H1 (cell line): ENCODE measurements around the gene OGG1. TPM values are rescaled to one million over a fixed set of nuclear protein-coding genes. Genes with fewer than 3 reads are reported as not detected.

Experiments
- CTCF ChIA-PET: fragments of 300-600 bp; sonication (Branson Sonifier 250); formaldehyde crosslinking; loops from one replicate; lab custom pipeline; 2021; ENCODE audit not compliant: partially characterized antibody; lab: Charles Lee
- POLR2A ChIA-PET: fragments of 300-600 bp; sonication (Branson Sonifier 250); formaldehyde crosslinking; loops from one replicate; lab custom pipeline; 2021; ENCODE audit warnings: inconsistent platforms; ENCODE audit not compliant: partially characterized antibody; lab: Charles Lee
- DNase-seq, 2 experiments: peaks; one replicate each; pipeline versions ENCODE4 v3.0.0 to v3.0.0-alpha.2; 2010 to 2022; ENCODE audit warnings: low spot score in 2 of 2, low read depth in 1 of 2, mixed read lengths in 1 of 2
- FAIRE-seq: peaks from 2 replicates; lab custom pipeline; 2011; peaks lifted over from hg19 to GRCh38; lab: Jason Lieb, UNC
- H2AFZ ChIP-seq: 2 replicates; pipeline ENCODE4 v1.8.1; 2012; ENCODE audit warnings: low read length, inconsistent platforms
- H2AK5ac ChIP-seq: 2 replicates; pipeline ENCODE4 v1.6.1; 2013; ENCODE audit warnings: low read depth, low read length
- H2BK120ac ChIP-seq: replicated peaks from 2 replicates; pipeline ENCODE3; 2013; ENCODE audit warnings: low read depth, low read length, inconsistent platforms
- H2BK12ac ChIP-seq: 2 replicates; pipeline ENCODE4 v1.6.1; 2013; ENCODE audit warnings: low read depth, low read length
- H2BK15ac ChIP-seq: 2 replicates; pipeline ENCODE4 v1.6.1; 2013; ENCODE audit warnings: low read length
- H2BK20ac ChIP-seq: 2 replicates; pipeline ENCODE4 v1.6.1; 2013; ENCODE audit warnings: low read length
- H2BK5ac ChIP-seq: 2 replicates; pipeline ENCODE4 v1.6.1; 2013; ENCODE audit warnings: low read depth, low read length
- H3K14ac ChIP-seq: 2 replicates; pipeline ENCODE4 v1.6.1; 2013; ENCODE audit warnings: inconsistent platforms; ENCODE audit not compliant: insufficient read length
- H3K18ac ChIP-seq: 2 replicates; pipeline ENCODE4 v1.6.1; 2013; ENCODE audit warnings: low read length; ENCODE audit errors: extremely low read depth
- H3K23ac ChIP-seq: 2 replicates; pipeline ENCODE4 v1.6.1; 2013; ENCODE audit warnings: inconsistent platforms; ENCODE audit not compliant: insufficient read length
- H3K23me2 ChIP-seq: 2 replicates; pipeline ENCODE4 v1.6.1; 2013; ENCODE audit warnings: low read depth, low read length
- H3K27ac ChIP-seq: 2 replicates; pipeline ENCODE4 v1.6.1; 2011; ENCODE audit warnings: low read depth, low read length, inconsistent platforms
- H3K27me3 ChIP-seq, 4 experiments: replicated peaks in 1 of 4; 1 replicate in 1 of 4; 2 replicates in 3 of 4; pipeline versions ENCODE4 v1.6.1 to v1.8.1; 2011 to 2013; ENCODE audit warnings: low read length in 3 of 4, mild to moderate bottlenecking in 3 of 4, inconsistent platforms in 2 of 4, mixed read lengths in 2 of 4, moderate library complexity in 1 of 4; ENCODE audit not compliant: control insufficient read depth in 3 of 4, insufficient read depth in 3 of 4; ENCODE audit errors: extremely low read depth in 1 of 4
- H3K36me3 ChIP-seq, 4 experiments: 2 replicates each; pipeline versions ENCODE4 v1.6.1 to v1.8.1; 2011 to 2013; ENCODE audit warnings: mild to moderate bottlenecking in 4 of 4, low read length in 3 of 4, moderate library complexity in 2 of 4, control low read depth in 1 of 4, inconsistent platforms in 1 of 4; ENCODE audit not compliant: insufficient read depth in 4 of 4, control insufficient read depth in 2 of 4
- H3K4ac ChIP-seq: replicated peaks from 2 replicates; pipeline ENCODE3; 2013; ENCODE audit warnings: low read length, low read depth, mixed read lengths, inconsistent platforms; ENCODE audit not compliant: insufficient read length
- H3K4me1 ChIP-seq, 4 experiments: replicated peaks in 1 of 4; 1 replicate in 1 of 4; 2 replicates in 3 of 4; pipeline versions ENCODE4 v1.6.1 to v1.8.1; 2011 to 2013; ENCODE audit warnings: low read length in 3 of 4, inconsistent platforms in 2 of 4, mixed read lengths in 1 of 4; ENCODE audit not compliant: insufficient read depth in 4 of 4, control insufficient read depth in 3 of 4
- H3K4me2 ChIP-seq, 2 experiments: 2 replicates each; pipeline versions ENCODE4 v1.6.1 to v1.8.1; 2011 to 2013; ENCODE audit warnings: low read depth in 2 of 2, low read length in 2 of 2, control low read depth in 1 of 2, inconsistent platforms in 1 of 2, mild to moderate bottlenecking in 1 of 2; ENCODE audit not compliant: insufficient read depth in 1 of 2
- H3K4me3 ChIP-seq, 4 experiments: fragments of 200-600, 300-600 bp in 1 of 4; sonication (generic), shearing (Covaris generic), sonication (Bioruptor Twin) in 1 of 4; 2 replicates each; pipeline versions ENCODE4 v1.5.1 to v1.8.1; 2011 to 2016; ENCODE audit warnings: low read length in 4 of 4, low read depth in 3 of 4, control low read depth in 2 of 4, inconsistent platforms in 2 of 4, mild to moderate bottlenecking in 2 of 4, mixed read lengths in 1 of 4, moderate library complexity in 1 of 4; ENCODE audit not compliant: insufficient read depth in 2 of 4; ENCODE audit errors: extremely low read depth in 1 of 4
- H3K56ac ChIP-seq: replicated peaks from 2 replicates; pipeline ENCODE3; 2013; ENCODE audit warnings: low read depth, mild to moderate bottlenecking, mixed read lengths, low read length, inconsistent platforms; ENCODE audit not compliant: insufficient read length
- H3K79me1 ChIP-seq: 2 replicates; pipeline ENCODE4 v1.6.1; 2013; ENCODE audit warnings: low read depth, low read length, control low read depth
- H3K79me2 ChIP-seq, 2 experiments: 2 replicates each; pipeline versions ENCODE4 v1.6.1 to v1.8.1; 2012 to 2013; ENCODE audit warnings: low read length in 2 of 2, mild to moderate bottlenecking in 2 of 2, inconsistent platforms in 1 of 2; ENCODE audit not compliant: insufficient read depth in 2 of 2, control insufficient read depth in 1 of 2
- H3K9ac ChIP-seq, 4 experiments: replicated peaks in 1 of 4; 1 replicate in 1 of 4; 2 replicates in 3 of 4; pipeline versions ENCODE4 v1.6.1 to v1.8.1; 2011 to 2013; ENCODE audit warnings: low read depth in 3 of 4, low read length in 3 of 4, control low read depth in 2 of 4, mild to moderate bottlenecking in 2 of 4, moderate library complexity in 2 of 4, inconsistent platforms in 1 of 4; ENCODE audit errors: extremely low read depth in 1 of 4
- H3K9me3 ChIP-seq, 2 experiments: 2 replicates each; pipeline versions ENCODE4 v1.6.1 to v1.8.1; 2012 to 2013; ENCODE audit warnings: mild to moderate bottlenecking in 2 of 2, moderate library complexity in 2 of 2, control low read depth in 1 of 2, inconsistent platforms in 1 of 2, low read depth in 1 of 2, low read length in 1 of 2, mixed read lengths in 1 of 2; ENCODE audit not compliant: insufficient read depth in 2 of 2
- H4K20me1 ChIP-seq, 2 experiments: replicated peaks in 1 of 2; 2 replicates each; pipeline versions ENCODE3 to v1.8.1; 2011 to 2013; ENCODE audit warnings: inconsistent platforms in 2 of 2, low read length in 2 of 2, mild to moderate bottlenecking in 1 of 2; ENCODE audit not compliant: insufficient read depth in 2 of 2, control insufficient read depth in 1 of 2
- H4K5ac ChIP-seq: 2 replicates; pipeline ENCODE4 v1.6.1; 2013; ENCODE audit warnings: low read length, low read depth, mixed read lengths, inconsistent platforms; ENCODE audit not compliant: insufficient read length
- H4K8ac ChIP-seq: 2 replicates; pipeline ENCODE4 v1.8.0; 2013; ENCODE audit warnings: mild to moderate bottlenecking, moderate library complexity, low read length, inconsistent platforms; ENCODE audit not compliant: insufficient read depth; ENCODE audit errors: extremely low read depth
- H4K91ac ChIP-seq: replicated peaks from 2 replicates; pipeline ENCODE3; 2013; ENCODE audit warnings: low read length, mixed read lengths, inconsistent platforms; ENCODE audit not compliant: insufficient read length
- CBX5 ChIP-seq: fragments of 300-800, 300-1000 bp; sonication (generic); IDR thresholded peaks from 2 replicates; pipeline ENCODE4 v1.7.1; 2016; ENCODE audit warnings: antibody characterized with exemption, low read length, low read depth
- E2F6 ChIP-seq: IDR thresholded peaks from 2 replicates; pipeline ENCODE4 v1.6.1; 2012; ENCODE audit warnings: inconsistent platforms
- GABPA ChIP-seq: IDR thresholded peaks from 2 replicates; pipeline ENCODE4 v1.6.1; 2011; ENCODE audit warnings: mild to moderate bottlenecking, low read length, moderate library complexity, borderline replicate concordance; ENCODE audit not compliant: insufficient read depth
- MAX ChIP-seq: IDR thresholded peaks from 2 replicates; pipeline ENCODE4 v1.6.1; 2012; ENCODE audit warnings: inconsistent platforms
- POLR2A ChIP-seq, 2 experiments: IDR thresholded peaks; 1 replicate in 1 of 2; 2 replicates in 1 of 2; pipeline ENCODE4 v1.6.1; 2011; ENCODE audit warnings: low read depth in 2 of 2, low read length in 2 of 2, mild to moderate bottlenecking in 2 of 2; ENCODE audit errors: control extremely low read depth in 1 of 2
- RNF2 ChIP-seq: fragments of 200-900, 300-1000 bp; sonication (generic); IDR thresholded peaks from 2 replicates; pipeline ENCODE4 v1.7.1; 2016; ENCODE audit warnings: borderline replicate concordance, low read depth, mild to moderate bottlenecking, antibody characterized with exemption, low read length; ENCODE audit not compliant: poor library complexity, severe bottlenecking; ENCODE audit errors: missing control alignments
- SP2 ChIP-seq: IDR thresholded peaks from 2 replicates; pipeline ENCODE4 v1.6.1; 2012; ENCODE audit warnings: mild to moderate bottlenecking, low read length, inconsistent platforms
- WGBS, 2 experiments: shearing (Covaris generic) in 1 of 2; methylation state at CpG; one replicate each; pipeline versions ENCODE4 v1.1.6 to v1.1.7; 2013 to 2015; ENCODE audit warnings: low lambda C conversion rate in 2 of 2, mixed read lengths in 2 of 2, inconsistent platforms in 1 of 2, low coverage in 1 of 2, missing lambda C conversion rate in 1 of 2; ENCODE audit not compliant: insufficient replicate concordance in 2 of 2, insufficient coverage in 1 of 2, insufficient read length in 1 of 2; ENCODE audit errors: extremely low coverage in 1 of 2, missing lambda C conversion rate in 1 of 2; 5-methylcytosine and 5-hydroxymethylcytosine counted together
- polyA plus RNA-seq, 7 experiments: library from polyadenylated mRNA; depleted of rRNA in 3 of 7; stranded (reverse) in 5 of 7; unstranded in 2 of 7; fragments of >200 nt in 5 of 7; fragments of 200-250 nt in 2 of 7; gene quantifications; 1 replicate in 5 of 7; 2 replicates in 1 of 7; 4 replicates in 1 of 7; pipeline versions ENCODE4 v1.2.1 to v1.2.3, GENCODE V29; 2011 to 2013; ENCODE audit warnings: missing spikeins in 2 of 7, mixed read lengths in 2 of 7
- total RNA-seq: library from RNA; stranded (reverse); fragmentation: NEBNext Ultra II Directional; extraction: Animal tissue kit (Norgen Biotek cat#: 25700); gene quantifications from 2 replicates; pipeline ENCODE4 v1.2.1, GENCODE V29; 2021

The OGG1 gene
- total and polyA plus RNA-seq, 2 of the 8 experiments (the other 6 are each of a cell fraction or from before 2014, with no cell fraction given) = 29.6 to 46.8 TPM

- Histone ChIP-seq H3K9ac (no peak overlapping the region), H2BK20ac (no peak overlapping the region), H3K18ac (no peak overlapping the region), H3K4me3 (no peak overlapping the region), H3K27me3 (0 out of 7 replicates have a peak, but pooled peaks cover 0 to 2% (median 0%) of the 10 kb centered on the region in 4 experiments), H3K36me3 (peaks cover 66 to 98% (median 90%) of the 10 kb centered on the region in 4 experiments), H4K20me1 (peaks cover 2 to 14% of the 10 kb centered on the region in 2 experiments), H3K9me3 (no peaks in the 10 kb centered on the region), H2AK5ac (no peak overlapping the region), H3K27ac (no peak overlapping the region), H3K14ac (no peak overlapping the region), H3K56ac (no peak overlapping the region), H3K79me2 (no peaks in the 10 kb centered on the region), H4K91ac (no peak overlapping the region), H3K79me1 (peaks cover 5% of the 10 kb centered on the region; the same call in 1 of the 2 replicates), H4K5ac (no peak overlapping the region), H2BK120ac (no peak overlapping the region), H3K4me2 (no peak overlapping the region), H4K8ac (no peak overlapping the region), H3K23ac (no peak overlapping the region), H2BK15ac (no peak overlapping the region), H3K4me1 (no peaks in the 10 kb centered on the region), H2AFZ (no peak overlapping the region), H3K4ac (no peak overlapping the region), H2BK12ac (no peak overlapping the region), H2BK5ac (no peak overlapping the region), H3K23me2 (no peaks in the 10 kb centered on the region)
- 98% methylated on average over 18 of the region's 18 CpGs; no CpG with 5 or more reads in 1 of the 2 experiments for WGBS, 2 experiments
- POLR2A ChIA-PET = interaction anchor here (1.2 to 6.7 kb wide), 3 partner anchors 10 to 100 kb away, joined by 3 to 56 read pairs (median 4); partner anchors contain the start of gene BRPF1
- DNase-seq (no peak), FAIRE-seq (no peak)
- CTCF ChIA-PET = interaction anchor here (1.7 to 2.4 kb wide), 3 partner anchors 11 to 241 kb away, joined by 5 to 11 read pairs (median 10); no protein-coding TSS in a partner anchor
- TF ChIP-seq POLR2A (IDR thresholded peaks at IDR 0.05; ENCODE audit: control extremely low read depth in 1 of 2, low read depth in 2 of 2, low read length in 2 of 2) = no peak
- TF ChIP-seq CBX5 = no peak
- TF ChIP-seq MAX = no peak
- no peak for TF ChIP-seq GABPA
- no peak for TF ChIP-seq RNF2
- TF ChIP-seq SP2 = no peak
- TF ChIP-seq E2F6 = no peak
Measured at GRCh38 chr3:9743548-9743947, 6.2 kb upstream of the OGG1 start.
